Fibroblast of mammary gland (primary cell): ENCODE data around the gene SLC6A15.

Experiments used
- DNase-seq: peaks from one replicate; pipeline ENCODE4 v3.0.0-alpha.2; 2010; ENCODE audit warnings: low read depth
- H3K4me3 ChIP-seq: 2 replicates; pipeline ENCODE4 v1.5.1; 2011; ENCODE audit warnings: low read depth, mild to moderate bottlenecking, low read length, moderate library complexity; ENCODE audit not compliant: control insufficient read depth
- TF ChIP-seq, protein P1 (sequence below): conservative IDR thresholded peaks from 2 replicates; pipeline ENCODE4 v1.5.1; 2011; ENCODE audit warnings: low read depth, low read length, inconsistent platforms; ENCODE audit not compliant: control insufficient read depth, insufficient read depth

Gene SLC6A15

DNA sequence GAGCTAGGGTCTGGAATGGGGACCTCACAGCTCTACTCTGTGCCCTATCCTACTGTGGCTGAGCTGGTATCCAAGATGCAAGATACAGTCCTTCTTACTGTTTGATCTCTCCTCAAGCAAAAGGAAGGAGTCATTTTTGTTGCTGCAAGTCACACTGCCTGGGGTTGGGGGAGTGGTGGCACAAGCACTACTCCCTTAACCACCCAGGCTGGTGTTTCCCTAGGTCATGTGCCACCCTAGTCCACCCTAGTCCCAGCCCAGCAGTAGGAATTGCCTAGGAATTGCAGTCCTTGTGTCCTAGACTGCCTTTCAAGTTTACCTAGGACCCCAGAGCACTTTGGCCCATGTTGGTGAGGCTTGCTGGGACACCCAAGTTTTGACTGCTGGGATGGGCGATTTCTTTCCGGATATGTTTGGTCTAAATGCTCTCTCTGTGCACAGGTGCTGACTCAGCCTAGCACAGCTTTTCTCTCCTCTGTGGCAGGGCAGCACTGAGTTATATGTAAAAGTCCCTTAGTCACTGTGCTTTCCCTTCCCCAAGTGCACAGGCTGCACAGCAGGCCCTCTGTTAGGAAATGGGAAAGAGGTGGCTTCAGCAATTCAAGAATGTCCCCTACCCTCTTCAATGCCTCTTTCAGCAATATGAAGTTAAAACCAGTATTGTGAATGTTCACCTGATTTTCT lies 54.9 kb downstream of the SLC6A15 start:
- TF ChIP-seq, protein P1, sequence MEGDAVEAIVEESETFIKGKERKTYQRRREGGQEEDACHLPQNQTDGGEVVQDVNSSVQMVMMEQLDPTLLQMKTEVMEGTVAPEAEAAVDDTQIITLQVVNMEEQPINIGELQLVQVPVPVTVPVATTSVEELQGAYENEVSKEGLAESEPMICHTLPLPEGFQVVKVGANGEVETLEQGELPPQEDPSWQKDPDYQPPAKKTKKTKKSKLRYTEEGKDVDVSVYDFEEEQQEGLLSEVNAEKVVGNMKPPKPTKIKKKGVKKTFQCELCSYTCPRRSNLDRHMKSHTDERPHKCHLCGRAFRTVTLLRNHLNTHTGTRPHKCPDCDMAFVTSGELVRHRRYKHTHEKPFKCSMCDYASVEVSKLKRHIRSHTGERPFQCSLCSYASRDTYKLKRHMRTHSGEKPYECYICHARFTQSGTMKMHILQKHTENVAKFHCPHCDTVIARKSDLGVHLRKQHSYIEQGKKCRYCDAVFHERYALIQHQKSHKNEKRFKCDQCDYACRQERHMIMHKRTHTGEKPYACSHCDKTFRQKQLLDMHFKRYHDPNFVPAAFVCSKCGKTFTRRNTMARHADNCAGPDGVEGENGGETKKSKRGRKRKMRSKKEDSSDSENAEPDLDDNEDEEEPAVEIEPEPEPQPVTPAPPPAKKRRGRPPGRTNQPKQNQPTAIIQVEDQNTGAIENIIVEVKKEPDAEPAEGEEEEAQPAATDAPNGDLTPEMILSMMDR, result no peak
- no peak overlapping the region for H3K4me3 ChIP-seq
- DNase-seq, result no peak

DNA sequence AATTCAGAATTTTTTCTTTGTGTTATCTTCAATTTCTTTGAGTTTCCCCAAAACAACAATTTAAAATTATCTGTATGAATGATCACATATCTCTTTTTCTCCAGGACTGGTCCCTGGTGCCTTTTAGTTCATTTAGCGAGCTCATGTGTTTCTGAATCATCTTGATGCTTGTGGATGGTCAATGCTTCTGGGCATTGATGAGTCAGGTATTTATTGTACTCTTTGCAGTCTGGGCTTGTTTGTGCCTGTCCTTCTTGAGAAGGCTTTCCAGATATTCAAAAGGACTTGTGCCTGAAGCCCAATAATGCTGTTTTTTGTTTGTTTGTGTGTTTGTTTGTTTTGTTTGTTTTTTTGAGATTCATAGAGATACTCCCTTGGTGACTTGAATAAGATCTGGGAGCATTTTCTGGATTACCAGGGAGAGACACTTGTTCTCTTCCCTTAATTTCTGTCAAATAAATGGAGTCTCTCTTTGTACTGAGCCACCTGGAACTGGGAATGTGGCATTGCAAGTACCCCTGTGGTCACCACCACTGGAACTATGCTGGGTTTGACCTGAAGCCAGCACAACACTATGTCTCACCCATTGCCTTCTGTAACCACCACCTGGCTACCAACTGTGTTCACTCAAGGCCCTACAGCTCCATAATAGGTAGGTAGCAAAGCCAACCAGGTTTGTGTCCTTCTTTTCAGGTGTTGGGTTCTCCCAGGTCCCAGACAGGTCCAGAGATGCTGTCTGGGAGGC lies 56.3 kb downstream of the SLC6A15 start:
- TF ChIP-seq, protein P1, result no peak
- H3K4me3 ChIP-seq, result no peak overlapping the region
- peak; percentile 65 for DNase-seq

DNA sequence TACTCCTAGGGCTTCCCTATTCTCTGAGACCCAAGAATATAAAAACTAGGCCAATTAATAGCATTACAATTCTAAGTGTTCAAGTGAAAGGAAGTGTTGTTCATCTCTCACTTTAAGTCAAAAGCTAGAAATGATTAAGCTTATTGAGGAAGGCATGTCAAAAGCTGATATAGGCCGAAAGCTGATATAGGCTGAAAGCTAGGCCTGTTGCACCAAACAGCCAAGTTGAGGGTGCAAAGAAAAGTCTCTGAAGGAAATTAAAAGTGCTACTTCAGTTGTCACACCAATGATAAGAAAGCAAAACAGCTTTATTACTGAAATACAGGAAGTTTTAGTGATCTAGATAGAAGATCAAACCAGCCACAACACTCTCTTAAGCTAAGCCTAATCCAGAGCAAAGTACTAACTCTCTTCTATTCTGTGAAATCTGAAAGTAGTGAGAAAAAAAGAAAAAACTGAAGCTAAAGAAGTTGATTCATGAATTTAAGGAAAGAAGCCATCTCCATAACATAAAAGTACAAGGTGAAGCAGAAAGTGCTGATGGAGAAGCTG lies 68.9 kb downstream of the SLC6A15 start:
- DNase-seq, result no peak
- no peak overlapping the region for H3K4me3 ChIP-seq
- TF ChIP-seq, protein P1, result no peak

DNA sequence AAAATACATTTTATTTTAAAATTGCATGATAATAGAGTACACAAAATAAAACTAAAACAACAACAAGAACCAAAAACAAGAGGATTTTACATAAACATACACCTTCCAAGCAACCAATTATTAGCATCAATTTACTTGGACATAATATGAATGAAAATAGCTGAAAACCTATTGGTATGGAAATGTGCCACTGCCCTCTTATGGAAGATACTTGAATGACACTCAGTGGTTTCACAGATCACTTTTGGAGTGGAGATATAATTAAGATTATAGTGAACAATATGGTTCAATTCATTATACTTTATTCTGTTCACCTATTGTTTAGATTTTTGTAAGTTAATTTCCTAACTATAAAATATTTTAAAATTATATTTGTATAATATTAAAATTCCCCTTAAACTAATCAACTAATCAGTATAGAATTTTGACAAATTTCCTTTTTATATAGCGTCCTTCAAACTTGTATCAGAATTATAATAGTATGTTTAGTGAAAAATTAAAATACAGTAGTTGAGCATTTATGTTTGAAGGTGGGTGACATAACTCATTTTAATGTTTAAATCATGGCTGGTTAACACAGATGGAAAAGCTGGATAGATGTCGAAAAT lies 70.1 kb downstream of the SLC6A15 start:
- no peak overlapping the region for H3K4me3 ChIP-seq
- TF ChIP-seq, protein P1, result peak; percentile 83
- DNase-seq, result peak; percentile 62

DNA sequence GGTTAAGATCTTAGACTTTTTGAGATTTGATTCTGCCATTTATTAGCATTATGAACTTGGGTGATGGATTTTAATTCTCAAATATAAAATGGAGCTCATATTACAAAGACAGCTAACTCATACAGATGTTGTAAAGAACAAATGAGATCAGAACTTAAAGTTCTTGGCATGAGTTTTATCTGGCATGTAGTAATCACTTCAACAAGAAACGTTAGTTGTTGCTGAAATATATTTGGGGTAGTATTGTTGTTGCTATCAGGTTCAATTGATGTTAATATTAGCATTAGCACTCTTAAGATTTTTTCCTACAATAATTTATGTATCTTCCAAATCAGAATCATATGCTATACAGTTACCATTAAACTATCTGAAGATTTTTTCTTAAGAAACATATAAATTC lies 71.0 kb downstream of the SLC6A15 start:
- TF ChIP-seq, protein P1, result no peak
- DNase-seq, result peak; percentile 37
- H3K4me3 ChIP-seq, result no peak overlapping the region

DNA sequence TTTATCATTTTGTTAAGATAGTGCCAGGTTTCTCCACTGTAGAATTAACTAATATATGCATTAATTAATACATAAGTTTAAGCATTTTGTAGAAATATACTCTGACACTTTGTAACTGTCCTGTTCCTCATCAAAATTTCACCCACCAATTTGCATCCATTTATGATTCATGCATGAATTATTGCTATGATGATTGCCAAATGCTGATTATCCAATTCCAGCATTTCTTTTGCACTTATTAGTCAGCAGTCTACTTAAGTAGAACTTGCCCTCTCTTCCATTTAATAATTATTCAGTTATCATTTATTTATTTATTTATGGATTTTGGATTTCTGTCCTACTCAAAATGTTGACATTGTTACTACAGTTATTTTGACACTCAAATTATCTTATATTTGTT lies 72.2 kb downstream of the SLC6A15 start:
- no peak overlapping the region for H3K4me3 ChIP-seq
- peak; percentile 20 for DNase-seq
- TF ChIP-seq, protein P1, result no peak
